K562 (cell line): Measurements from ENCODE around the gene SLC3A2. TPM values are rescaled to one million over a fixed set of nuclear protein-coding genes. Genes with fewer than 3 reads are reported as not detected.

Source experiments
- ATF7 ChIP-seq: fragments of 450-650 bp; IDR thresholded peaks from 2 replicates; pipeline ENCODE4 v1.7.1; 2014; ENCODE audit warnings: mild to moderate bottlenecking, moderate library complexity
- BCL6 ChIP-seq: fragments of 250-450 bp; sonication (Bioruptor Pico); IDR thresholded peaks from 2 replicates; pipeline ENCODE4 v1.4.0; 2020
- CREBBP ChIP-seq: IDR thresholded peaks from one replicate; pipeline ENCODE4 v1.6.1; 2012; ENCODE audit warnings: low read depth, mild to moderate bottlenecking, control low read depth, inconsistent platforms, low read length
- FIP1L1 ChIP-seq: fragments of 200-400 bp; formaldehyde crosslinking; IDR thresholded peaks from 2 replicates; pipeline ENCODE4 v1.6.1; 2018; ENCODE audit warnings: mild to moderate bottlenecking, low read depth, low read length; ENCODE audit not compliant: poor library complexity, severe bottlenecking
- JUND ChIP-seq, 2 experiments: IDR thresholded peaks; 2 replicates in 1 of 2; 3 replicates in 1 of 2; pipeline ENCODE4 v1.6.1; 2011; ENCODE audit warnings: borderline replicate concordance in 2 of 2, low read depth in 2 of 2, low read length in 2 of 2, improper control_type of control experiment in 1 of 2, missing biosample characterization in 1 of 2, missing genetic modification characterization in 1 of 2, missing genetic modification reagents in 1 of 2
- MECOM ChIP-seq: fragments of 250-450 bp; sonication (Bioruptor Pico); IDR thresholded peaks from 2 replicates; pipeline ENCODE4 v1.8.0; 2022; ENCODE audit warnings: inconsistent platforms
- NRF1 ChIP-seq, 2 experiments: fragments of 450-650 bp; IDR thresholded peaks in 1 of 2; conservative IDR thresholded peaks in 1 of 2; 2 replicates each; pipeline ENCODE4 v1.6.1; 2014; ENCODE audit warnings: mild to moderate bottlenecking in 2 of 2
- TSHZ1 ChIP-seq: fragments of 250-450 bp; sonication (Bioruptor Pico); IDR thresholded peaks from 2 replicates; pipeline ENCODE4 v1.4.0; 2020; ENCODE audit warnings: mild to moderate bottlenecking, moderate library complexity
- ZBTB40 ChIP-seq, 2 experiments: fragments of 450-650 bp in 1 of 2; sonication (generic) in 1 of 2; formaldehyde crosslinking in 1 of 2; IDR thresholded peaks; 2 replicates each; pipeline versions ENCODE4 v1.7.1 to v1.9.0; 2016 to 2022; ENCODE audit warnings: inconsistent platforms in 1 of 2, mild to moderate bottlenecking in 1 of 2, missing genetic modification reagents in 1 of 2
- ZBTB43 ChIP-seq: sonication (generic); formaldehyde crosslinking; IDR thresholded peaks from 2 replicates; pipeline ENCODE4 v1.8.0; 2023; ENCODE audit warnings: mild to moderate bottlenecking, missing genetic modification reagents
- ZNF780A ChIP-seq: fragments of 250-450 bp; sonication (Bioruptor Pico); IDR thresholded peaks from 2 replicates; pipeline ENCODE4 v1.5.0; 2021; ENCODE audit warnings: mild to moderate bottlenecking
- polyA plus RNA-seq, 8 experiments: library from polyadenylated mRNA; depleted of rRNA in 4 of 8; stranded (reverse) in 5 of 8; unstranded in 3 of 8; fragments of >200 nt; fragmentation: Nextera tagmentation in 2 of 8; fragmentation: Illumina TruSeq in 1 of 8; extraction: Ambion mirVana in 2 of 8; extraction: Trizol in 1 of 8; gene quantifications; 2 replicates each; pipeline versions ENCODE4 v1.2.1 to v1.2.3, GENCODE V29; 2011 to 2014; ENCODE audit warnings: inconsistent platforms in 1 of 8, missing spikeins in 1 of 8
- total RNA-seq, 7 experiments: library from RNA; depleted of rRNA in 6 of 7; stranded (reverse); fragments of >200 nt in 6 of 7; fragmentation: Illumina TruSeq in 2 of 7; extraction: Trizol in 2 of 7; gene quantifications; 2 replicates each; pipeline versions ENCODE4 v1.2.1 to v1.2.3, GENCODE V29; 2011 to 2021; ENCODE audit warnings: low replicate concordance in 1 of 7

SLC3A2 gene
- total and polyA plus RNA-seq, 9 of the 15 experiments (the other 6 are each of a cell fraction or from before 2014, with no cell fraction given): 20.0 to 296 (median 214) TPM

GRCh38 chr11:62855571-62856332 is 24.9 kb upstream of the SLC3A2 start (continued):
- TF ChIP-seq TSHZ1 (no peak), FIP1L1 (peak; percentile 31), CREBBP (no peak), ZNF780A (0 out of 2 replicates have a peak, but pooled peaks have one; percentile 49), MECOM (peak; percentile 71; the same call in 1 of the 2 replicates), ZBTB43 (0 out of 2 replicates have a peak, but pooled peaks have one; percentile 69), JUND (IDR thresholded peaks at IDR 0.05; ENCODE audit: borderline replicate concordance, low read depth, low read length) (peak; percentile 83), JUND (tag; IDR thresholded peaks at IDR 0.05; ENCODE audit: borderline replicate concordance, low read depth, low read length) (peak; percentile 86; the same call in 2 of the 3 replicates), BCL6 (CRISPR knock-in tag) (no peak), ZBTB40 (IDR thresholded peaks at IDR 0.05) (0 out of 2 replicates have a peak, but pooled peaks have one; percentile 29), ZBTB40 (CRISPR knock-in tag; IDR thresholded peaks at IDR 0.05) (no peak; the same call in none of the 2 replicates), ATF7 (peak; percentile 95), NRF1 (conservative IDR thresholded peaks at IDR 0.05 in 1 of 2, IDR thresholded peaks at IDR 0.05 in 1 of 2) (peak; percentile 99)
